Measurements from ENCODE around the gene FAF1. TPM values are rescaled to one million over a fixed set of nuclear protein-coding genes. Genes with fewer than 3 reads are reported as not detected.

Gene FAF1
- total RNA-seq, 2 donors from 2014 or later, result 17.8 to 27.5 TPM

- Histone ChIP-seq H3K4me1 (no peaks in the 10 kb centered on the region), H3K27me3 (no peaks in the 10 kb centered on the region), H3K27ac (no peak overlapping the region), H3K36me3 (replicated peaks in 1 of 2; ENCODE audit: insufficient read depth in 1 of 2, low read depth in 2 of 2) (no peaks in the 10 kb centered on the region), H3K4me3 (no peak overlapping the region), H3K9me3 (no peaks in the 10 kb centered on the region)
- WGBS, 2 donors, result 92 to 93% methylated on average over 4 of the region's 4 CpGs
- no peak for TF ChIP-seq CTCF (IDR thresholded peaks at IDR 0.05)
- no peak for TF ChIP-seq POLR2A (IDR thresholded peaks at IDR 0.05)
- no peak for DNase-seq
- intact Hi-C loops (cut with DNase I), result no loop called here
- ATAC-seq, result no peak
Observed at GRCh38 chr1:50591598-50591997, 368.5 kb downstream of the FAF1 start.

- Histone ChIP-seq H3K9me3 (no peaks in the 10 kb centered on the region), H3K36me3 (replicated peaks in 1 of 2; ENCODE audit: insufficient read depth in 1 of 2, low read depth in 2 of 2) (peaks cover 0 to 5% of the 10 kb centered on the region in 2 donors), H3K4me1 (no peaks in the 10 kb centered on the region), H3K4me3 (no peak overlapping the region), H3K27ac (no peak overlapping the region), H3K27me3 (no peaks in the 10 kb centered on the region)
- no peak for TF ChIP-seq POLR2A (IDR thresholded peaks at IDR 0.05)
- no peak for TF ChIP-seq CTCF (IDR thresholded peaks at IDR 0.05)
- DNase-seq, result no peak
- WGBS, 2 donors, result 90 to 96% methylated on average over 3 of the region's 3 CpGs
- intact Hi-C loops (cut with DNase I), result no loop called here
- ATAC-seq, result no peak
Observed at GRCh38 chr1:50582346-50582745, 377.7 kb downstream of the FAF1 start.

GRCh38 chr1:50570066-50570468 lies 390.0 kb downstream of the FAF1 start:
- ATAC-seq, result no peak
- intact Hi-C loops (cut with DNase I), result no loop called here

GRCh38 chr1:50568782-50569181 lies 391.3 kb downstream of the FAF1 start:
- no peak overlapping the region for H3K4me3 ChIP-seq
- no peak overlapping the region for H3K27ac ChIP-seq
- 91 to 100% methylated on average over 1 of the region's 1 CpG for WGBS, 2 donors
- H3K36me3 ChIP-seq (replicated peaks in 1 of 2; ENCODE audit: insufficient read depth in 1 of 2, low read depth in 2 of 2), result peaks cover 0 to 5% of the 10 kb centered on the region in 2 donors
- H3K9me3 ChIP-seq, result no peaks in the 10 kb centered on the region
- ATAC-seq (no peak), DNase-seq (no peak)
- no peaks in the 10 kb centered on the region for H3K4me1 ChIP-seq
- no peaks in the 10 kb centered on the region for H3K27me3 ChIP-seq
- TF ChIP-seq CTCF (IDR thresholded peaks at IDR 0.05) (no peak), POLR2A (IDR thresholded peaks at IDR 0.05) (no peak)
- intact Hi-C loops (cut with DNase I), result no loop called here

More at GRCh38 chr1:50570066-50570468, 390.0 kb downstream of the FAF1 start:
- H3K4me3 ChIP-seq, result no peak overlapping the region
- no peaks in the 10 kb centered on the region for H3K4me1 ChIP-seq
- H3K36me3 ChIP-seq (replicated peaks in 1 of 2; ENCODE audit: insufficient read depth in 1 of 2, low read depth in 2 of 2), result peaks cover 0 to 5% of the 10 kb centered on the region in 2 donors
- H3K27me3 ChIP-seq, result no peaks in the 10 kb centered on the region
- DNase-seq, result no peak
- WGBS, 2 donors, result 72 to 78% methylated on average over 7 of the region's 7 CpGs
- no peaks in the 10 kb centered on the region for H3K9me3 ChIP-seq
- H3K27ac ChIP-seq, result no peak overlapping the region
- no peak for TF ChIP-seq CTCF (IDR thresholded peaks at IDR 0.05)
- TF ChIP-seq POLR2A (IDR thresholded peaks at IDR 0.05), result no peak

- Histone ChIP-seq H3K9me3 (no peaks in the 10 kb centered on the region), H3K36me3 (replicated peaks in 1 of 2; ENCODE audit: insufficient read depth in 1 of 2, low read depth in 2 of 2) (peaks cover 0 to 5% of the 10 kb centered on the region in 2 donors), H3K27ac (no peak overlapping the region), H3K4me1 (no peaks in the 10 kb centered on the region), H3K4me3 (no peak overlapping the region), H3K27me3 (no peaks in the 10 kb centered on the region)
- ATAC-seq (no peak), DNase-seq (no peak)
- intact Hi-C loops (cut with DNase I), result no loop called here
- WGBS, 2 donors, result 92 to 97% methylated on average over 2 of the region's 2 CpGs
- TF ChIP-seq POLR2A (IDR thresholded peaks at IDR 0.05) (no peak), CTCF (IDR thresholded peaks at IDR 0.05) (no peak)
Observed at GRCh38 chr1:50566405-50566804, 393.7 kb downstream of the FAF1 start.
